HG02623 (cell line): ENCODE results near the gene PCDHA10.
"Not testable (repeated sequence)": the region's sequence is repeated elsewhere in the genome, so short reads cannot be mapped to it uniquely, and the experiment has no call there.

Source experiments
- ATAC-seq: cut with Tn5 transposase; IDR thresholded peaks from one replicate; pipeline ENCODE4 v1.9.1; 2021; ENCODE audit warnings: moderate library complexity; ENCODE audit not compliant: unreplicated experiment

PCDHA10 gene

GRCh38 chr5:140855772-140856674, at the start of gene PCDHA10:
Gene PCDHA10 (plus strand): TSS chr5:140855897. CDS start chr5:140856049, 152 bp downstream.
- no peak for ATAC-seq

- ATAC-seq, result no peak
These were observed 48.6 kb upstream of the PCDHA10 start, which contains the start of gene PCDHA4 for GRCh38 chr5:140806834-140807775. Gene PCDHA4 (plus strand): TSS chr5:140807068.

GRCh38 chr5:140808241-140808888, 47.3 kb upstream of the PCDHA10 start:
- ATAC-seq, result not testable (repeated sequence)

DNA sequence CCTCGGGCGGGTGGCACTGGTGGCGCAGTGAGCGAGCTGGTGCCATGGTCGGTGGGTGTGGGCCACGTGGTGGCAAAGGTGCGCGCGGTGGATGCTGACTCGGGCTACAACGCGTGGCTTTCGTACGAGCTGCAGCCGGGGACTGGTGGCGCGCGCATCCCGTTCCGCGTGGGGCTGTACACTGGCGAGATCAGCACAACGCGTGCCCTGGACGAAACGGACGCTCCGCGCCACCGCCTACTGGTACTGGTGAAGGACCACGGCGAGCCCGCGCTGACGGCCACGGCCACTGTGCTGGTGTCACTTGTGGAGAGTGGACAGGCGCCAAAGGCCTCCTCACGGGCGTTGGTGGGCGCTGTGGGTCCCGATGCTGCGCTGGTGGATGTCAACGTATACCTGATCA, 46.8 kb upstream of the PCDHA10 start:
- ATAC-seq, result no peak

DNA sequence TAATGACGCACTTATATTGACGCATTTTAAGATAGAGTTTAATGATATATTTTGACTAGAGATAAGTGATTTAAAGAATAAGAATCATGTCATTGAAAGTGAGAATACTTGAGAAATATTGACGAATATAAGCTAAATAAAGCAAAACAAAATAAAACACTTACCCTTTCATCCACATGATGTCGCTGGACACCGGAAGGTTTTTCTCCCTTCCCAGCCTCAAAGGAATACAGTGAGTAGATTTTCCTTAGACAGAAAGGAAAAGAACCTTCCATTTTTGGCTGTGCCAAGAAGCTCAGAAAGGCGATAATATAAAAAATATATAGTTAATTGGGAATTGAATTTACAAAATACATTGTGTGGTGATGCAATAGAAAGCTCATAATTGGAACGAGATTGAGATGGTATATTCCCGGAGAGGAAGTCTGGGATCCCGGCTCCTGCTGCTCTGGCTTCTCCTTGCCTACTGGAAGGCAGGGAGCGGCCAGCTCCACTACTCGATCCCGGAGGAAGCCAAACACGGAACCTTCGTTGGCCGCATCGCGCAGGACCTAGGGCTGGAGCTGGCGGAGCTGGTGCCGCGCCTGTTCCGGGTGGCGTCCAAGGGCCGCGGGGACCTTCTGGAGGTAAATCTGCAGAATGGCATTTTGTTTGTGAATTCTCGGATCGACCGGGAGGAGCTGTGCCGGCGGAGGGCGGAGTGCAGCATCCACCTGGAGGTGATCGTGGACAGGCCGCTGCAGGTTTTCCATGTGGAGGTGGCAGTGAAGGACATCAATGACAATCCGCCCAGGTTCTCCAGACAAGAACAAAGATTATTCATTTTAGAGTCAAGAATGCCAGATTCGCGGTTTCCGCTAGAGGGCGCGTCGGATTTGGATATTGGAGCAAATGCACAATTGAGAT, 34.1 kb upstream of the PCDHA10 start, which contains the start of gene PCDHA5:
Gene PCDHA5, plus strand, starts transcription at position 239 of the 906 bp plus-strand sequence.
- no peak for ATAC-seq

- ATAC-seq, result no peak
These were observed 33.4 kb upstream of the PCDHA10 start for GRCh38 chr5:140822281-140822629.

GRCh38 chr5:140822969-140823368, 32.7 kb upstream of the PCDHA10 start:
- not testable (repeated sequence) for ATAC-seq

DNA sequence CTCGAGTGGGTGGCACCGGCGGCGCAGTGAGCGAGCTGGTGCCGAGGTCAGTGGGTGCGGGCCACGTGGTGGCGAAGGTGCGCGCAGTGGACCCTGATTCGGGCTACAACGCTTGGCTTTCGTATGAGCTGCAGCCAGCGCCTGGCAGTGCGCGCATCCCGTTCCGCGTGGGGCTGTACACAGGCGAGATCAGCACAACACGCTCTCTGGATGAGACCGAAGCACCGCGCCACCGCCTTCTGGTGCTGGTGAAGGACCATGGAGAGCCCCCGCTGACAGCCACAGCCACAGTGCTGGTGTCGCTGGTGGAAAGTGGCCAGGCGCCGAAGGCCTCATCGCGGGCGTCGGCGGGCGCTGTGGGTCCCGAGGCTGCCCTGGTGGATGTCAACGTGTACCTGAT, 32.2 kb upstream of the PCDHA10 start:
- ATAC-seq, result no peak

DNA sequence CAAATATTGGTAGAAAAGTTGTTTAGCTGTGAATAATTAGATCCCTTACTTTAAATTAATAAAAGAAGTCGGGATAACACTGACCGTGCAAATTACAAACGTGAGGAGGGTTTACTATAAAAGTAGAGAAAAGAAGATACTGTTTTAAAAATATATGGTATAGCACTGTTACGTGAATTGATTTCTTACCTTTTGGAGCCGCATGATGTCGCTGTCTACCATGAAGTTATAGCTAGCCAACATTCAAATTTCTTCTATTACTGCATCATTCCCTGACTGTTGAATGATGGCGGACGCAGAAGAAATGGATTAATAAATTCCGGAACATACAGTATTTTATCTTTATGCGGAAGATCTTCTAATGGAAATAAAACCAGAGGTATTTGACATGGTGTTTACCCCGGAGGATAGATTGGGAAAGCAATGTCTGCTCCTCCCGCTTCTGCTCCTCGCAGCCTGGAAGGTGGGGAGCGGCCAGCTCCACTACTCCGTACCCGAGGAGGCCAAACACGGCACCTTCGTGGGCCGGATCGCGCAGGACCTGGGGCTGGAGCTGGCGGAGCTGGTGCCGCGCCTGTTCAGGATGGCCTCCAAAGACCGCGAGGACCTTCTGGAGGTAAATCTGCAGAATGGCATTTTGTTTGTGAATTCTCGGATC, 27.9 kb upstream of the PCDHA10 start, which contains the start of gene PCDHA6:
Gene PCDHA6, plus strand, starts transcription at position 257 of the 658 bp plus-strand sequence. Its CDS starts 132 bp downstream, at position 389.
- no peak for ATAC-seq

- ATAC-seq, result no peak
These were observed 27.3 kb upstream of the PCDHA10 start for GRCh38 chr5:140828362-140828737.

- not testable (repeated sequence) for ATAC-seq
These were observed 25.9 kb upstream of the PCDHA10 start for GRCh38 chr5:140829511-140830501.

DNA sequence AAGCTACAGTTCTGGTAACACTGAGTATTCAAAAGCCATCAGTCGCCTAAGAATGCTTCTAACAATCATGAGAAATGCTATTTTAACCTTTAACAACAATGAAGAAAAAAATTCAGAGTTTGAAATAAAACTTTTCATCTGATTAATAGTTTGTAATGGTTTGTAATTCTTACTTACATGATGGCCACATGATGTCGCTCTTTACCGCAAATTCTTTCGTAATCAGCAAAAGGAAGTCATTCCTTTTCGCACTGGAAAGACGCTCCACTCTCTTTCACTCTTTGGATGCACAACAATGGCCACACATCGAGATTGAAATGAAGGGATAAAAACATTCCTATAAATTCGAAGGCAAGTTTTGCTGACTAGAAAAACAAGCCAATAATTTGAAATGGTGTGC, 21.7 kb upstream of the PCDHA10 start, which contains the start of gene PCDHA7:
Gene PCDHA7, plus strand, starts transcription at position 277 of the 400 bp plus-strand sequence. Its CDS starts 115 bp downstream, at position 392.
- ATAC-seq, result no peak

GRCh38 chr5:140834439-140835008, 21.2 kb upstream of the PCDHA10 start:
- not testable (repeated sequence) for ATAC-seq

DNA sequence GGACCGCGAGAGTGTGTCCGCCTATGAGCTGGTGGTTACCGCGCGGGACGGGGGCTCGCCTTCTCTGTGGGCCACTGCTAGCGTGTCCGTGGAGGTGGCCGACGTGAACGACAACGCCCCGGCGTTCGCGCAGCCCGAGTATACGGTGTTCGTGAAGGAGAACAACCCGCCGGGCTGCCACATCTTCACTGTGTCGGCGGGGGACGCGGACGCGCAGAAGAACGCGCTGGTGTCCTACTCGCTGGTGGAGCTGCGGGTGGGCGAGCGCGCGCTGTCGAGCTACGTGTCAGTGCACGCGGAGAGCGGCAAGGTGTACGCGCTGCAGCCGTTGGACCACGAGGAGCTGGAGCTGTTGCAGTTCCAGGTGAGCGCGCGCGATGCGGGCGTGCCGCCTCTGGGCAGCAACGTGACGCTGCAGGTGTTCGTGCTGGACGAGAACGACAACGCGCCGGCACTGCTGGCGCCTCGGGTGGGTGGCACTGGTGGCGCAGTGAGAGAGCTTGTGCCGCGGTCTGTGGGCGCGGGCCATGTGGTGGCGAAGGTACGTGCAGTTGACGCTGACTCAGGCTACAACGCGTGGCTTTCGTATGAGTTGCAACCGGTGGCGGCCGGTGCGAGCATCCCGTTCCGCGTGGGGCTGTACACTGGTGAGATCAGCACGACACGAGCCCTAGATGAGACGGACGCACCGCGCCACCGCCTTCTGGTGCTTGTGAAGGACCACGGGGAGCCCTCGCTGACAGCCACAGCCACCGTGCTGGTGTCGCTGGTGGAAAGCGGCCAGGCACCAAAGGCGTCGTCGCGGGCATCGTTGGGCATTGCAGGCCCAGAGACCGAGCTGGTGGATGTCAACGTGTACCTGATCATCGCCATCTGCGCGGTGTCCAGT, 19.8 kb upstream of the PCDHA10 start:
- ATAC-seq, result no peak

DNA sequence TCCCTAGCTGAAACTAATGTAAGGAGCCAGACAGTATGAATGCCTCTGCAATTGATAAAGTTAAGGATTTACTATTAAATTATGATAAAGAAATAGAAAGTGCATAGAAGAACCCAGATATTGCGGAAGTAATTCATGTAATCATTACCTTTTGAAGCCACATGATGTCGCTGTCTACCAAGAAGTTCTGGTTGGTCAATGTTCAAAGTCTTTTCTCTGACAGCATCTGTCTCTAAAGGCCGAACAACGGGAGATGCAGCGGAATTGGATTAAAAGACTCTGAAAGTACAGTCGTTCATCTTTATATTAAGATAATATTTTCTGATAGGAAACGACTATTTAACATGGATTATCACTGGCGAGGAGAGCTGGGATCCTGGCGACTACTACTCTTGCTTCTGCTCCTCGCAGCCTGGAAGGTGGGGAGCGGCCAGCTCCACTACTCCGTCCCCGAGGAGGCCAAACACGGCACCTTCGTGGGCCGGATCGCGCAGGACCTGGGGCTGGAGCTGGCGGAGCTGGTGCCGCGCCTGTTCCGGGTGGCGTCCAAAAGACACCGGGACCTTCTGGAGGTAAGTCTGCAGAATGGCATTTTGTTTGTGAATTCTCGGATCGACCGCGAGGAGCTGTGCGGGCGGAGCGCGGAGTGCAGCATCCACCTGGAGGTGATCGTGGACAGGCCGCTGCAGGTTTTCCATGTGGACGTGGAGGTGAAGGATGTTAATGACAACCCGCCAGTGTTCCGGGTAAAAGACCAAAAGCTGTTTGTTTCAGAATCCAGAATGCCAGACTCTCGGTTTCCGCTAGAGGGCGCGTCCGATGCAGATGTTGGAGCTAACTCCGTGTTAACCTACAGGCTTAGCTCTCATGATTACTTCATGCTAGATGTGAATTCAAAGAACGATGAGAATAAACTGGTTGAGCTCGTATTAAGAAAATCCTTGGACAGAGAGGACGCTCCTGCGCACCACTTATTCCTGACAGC, 14.4 kb upstream of the PCDHA10 start, which contains the start of gene PCDHA8:
Gene PCDHA8, plus strand, starts transcription at position 210 of the 985 bp plus-strand sequence. Its CDS starts 135 bp downstream, at position 345.
- no peak for ATAC-seq
